ENCODE results near the gene SCGN.
A peak's percentile ranks its signal among the peaks of the same experiment; 100 is the strongest.

Gene SCGN

DNA sequence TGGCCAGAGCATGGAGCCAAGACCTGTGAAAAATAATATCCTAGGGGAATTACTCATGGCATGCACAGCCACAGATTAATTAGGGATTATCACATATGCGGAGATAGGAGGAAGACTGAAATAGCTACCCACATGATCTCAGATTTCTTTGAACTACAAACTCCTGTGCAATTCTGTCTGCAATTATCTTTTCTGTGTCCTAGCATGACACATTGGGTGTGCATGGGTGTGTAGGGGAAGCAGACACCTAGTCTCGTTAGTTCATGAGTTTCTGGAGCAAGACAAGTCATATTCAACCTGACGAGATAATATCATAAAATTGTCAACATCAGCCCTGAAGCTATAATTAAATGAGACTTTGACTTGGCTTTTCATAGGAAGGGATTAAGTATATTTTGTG lies 98.9 kb downstream of the SCGN start:
- DNase-seq (ENCODE audit: low read depth), result peak; percentile 22
- TF ChIP-seq, protein P1, sequence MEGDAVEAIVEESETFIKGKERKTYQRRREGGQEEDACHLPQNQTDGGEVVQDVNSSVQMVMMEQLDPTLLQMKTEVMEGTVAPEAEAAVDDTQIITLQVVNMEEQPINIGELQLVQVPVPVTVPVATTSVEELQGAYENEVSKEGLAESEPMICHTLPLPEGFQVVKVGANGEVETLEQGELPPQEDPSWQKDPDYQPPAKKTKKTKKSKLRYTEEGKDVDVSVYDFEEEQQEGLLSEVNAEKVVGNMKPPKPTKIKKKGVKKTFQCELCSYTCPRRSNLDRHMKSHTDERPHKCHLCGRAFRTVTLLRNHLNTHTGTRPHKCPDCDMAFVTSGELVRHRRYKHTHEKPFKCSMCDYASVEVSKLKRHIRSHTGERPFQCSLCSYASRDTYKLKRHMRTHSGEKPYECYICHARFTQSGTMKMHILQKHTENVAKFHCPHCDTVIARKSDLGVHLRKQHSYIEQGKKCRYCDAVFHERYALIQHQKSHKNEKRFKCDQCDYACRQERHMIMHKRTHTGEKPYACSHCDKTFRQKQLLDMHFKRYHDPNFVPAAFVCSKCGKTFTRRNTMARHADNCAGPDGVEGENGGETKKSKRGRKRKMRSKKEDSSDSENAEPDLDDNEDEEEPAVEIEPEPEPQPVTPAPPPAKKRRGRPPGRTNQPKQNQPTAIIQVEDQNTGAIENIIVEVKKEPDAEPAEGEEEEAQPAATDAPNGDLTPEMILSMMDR (IDR thresholded peaks at IDR 0.05; ENCODE audit: insufficient read depth, low read depth, low read length, missing control alignments), result no peak
- no peak overlapping the region for H3K4me3 ChIP-seq (ENCODE audit: low read length)

Data from epithelial cell of esophagus (primary cell).